Measurements from ENCODE around the gene NRF1. TPM values are rescaled to one million over a fixed set of nuclear protein-coding genes. Genes with fewer than 3 reads are reported as not detected.

Gene NRF1
- total and polyA plus RNA-seq, 10 donors, result 6.7 to 27.9 (median 20.9) TPM

DNA sequence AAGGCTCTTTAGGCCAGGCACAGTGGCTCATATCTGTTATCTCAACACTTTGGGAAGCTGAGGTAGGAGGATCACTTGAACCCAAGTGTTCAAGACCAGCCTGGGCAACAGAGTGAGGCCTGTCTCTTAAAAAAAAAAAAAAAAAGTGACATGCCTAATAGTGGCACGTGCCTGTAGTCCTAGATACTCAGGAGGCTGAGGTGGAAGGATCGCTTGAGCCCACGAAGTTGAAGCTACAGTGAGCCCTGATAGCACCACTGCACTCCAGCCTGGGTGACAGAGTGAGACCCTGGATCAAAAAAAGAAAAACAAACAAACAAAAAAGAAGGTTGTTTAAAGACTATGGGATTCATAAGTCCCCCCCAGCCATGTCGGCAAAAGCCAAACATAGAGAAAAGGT, 42.2 kb upstream of the NRF1 start:
- TF ChIP-seq, protein P1, sequence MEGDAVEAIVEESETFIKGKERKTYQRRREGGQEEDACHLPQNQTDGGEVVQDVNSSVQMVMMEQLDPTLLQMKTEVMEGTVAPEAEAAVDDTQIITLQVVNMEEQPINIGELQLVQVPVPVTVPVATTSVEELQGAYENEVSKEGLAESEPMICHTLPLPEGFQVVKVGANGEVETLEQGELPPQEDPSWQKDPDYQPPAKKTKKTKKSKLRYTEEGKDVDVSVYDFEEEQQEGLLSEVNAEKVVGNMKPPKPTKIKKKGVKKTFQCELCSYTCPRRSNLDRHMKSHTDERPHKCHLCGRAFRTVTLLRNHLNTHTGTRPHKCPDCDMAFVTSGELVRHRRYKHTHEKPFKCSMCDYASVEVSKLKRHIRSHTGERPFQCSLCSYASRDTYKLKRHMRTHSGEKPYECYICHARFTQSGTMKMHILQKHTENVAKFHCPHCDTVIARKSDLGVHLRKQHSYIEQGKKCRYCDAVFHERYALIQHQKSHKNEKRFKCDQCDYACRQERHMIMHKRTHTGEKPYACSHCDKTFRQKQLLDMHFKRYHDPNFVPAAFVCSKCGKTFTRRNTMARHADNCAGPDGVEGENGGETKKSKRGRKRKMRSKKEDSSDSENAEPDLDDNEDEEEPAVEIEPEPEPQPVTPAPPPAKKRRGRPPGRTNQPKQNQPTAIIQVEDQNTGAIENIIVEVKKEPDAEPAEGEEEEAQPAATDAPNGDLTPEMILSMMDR (IDR thresholded peaks at IDR 0.05 in 8 of 11, conservative IDR thresholded peaks at IDR 0.05 in 3 of 11), result no peak
- TF ChIP-seq POLR2A (IDR thresholded peaks at IDR 0.05) (no peak), POLR2AphosphoS5 (IDR thresholded peaks at IDR 0.05) (no peak)
- H3K4me1 ChIP-seq, result peaks cover 0 to 4% (median 0%) of the 10 kb centered on the region in 6 donors
- DNase-seq, result no peak
- no peak overlapping the region for H3K27ac ChIP-seq
- intact Hi-C loops (cut with DNase I; ENCODE audit: low total_unique reads), result no loop called here
- H3K27me3 ChIP-seq (replicated peaks in 1 of 7), result peaks cover 0 to 6% (median 0%) of the 10 kb centered on the region in 7 donors
- H3K4me3 ChIP-seq, result no peak overlapping the region
- H3K36me3 ChIP-seq, result no peaks in the 10 kb centered on the region
- H3K9me3 ChIP-seq, result peaks cover 0 to 5% (median 0%) of the 10 kb centered on the region in 8 donors
- WGBS, 5 donors, result 77 to 85% (median 83%) methylated on average over 4 of the region's 4 CpGs

DNA sequence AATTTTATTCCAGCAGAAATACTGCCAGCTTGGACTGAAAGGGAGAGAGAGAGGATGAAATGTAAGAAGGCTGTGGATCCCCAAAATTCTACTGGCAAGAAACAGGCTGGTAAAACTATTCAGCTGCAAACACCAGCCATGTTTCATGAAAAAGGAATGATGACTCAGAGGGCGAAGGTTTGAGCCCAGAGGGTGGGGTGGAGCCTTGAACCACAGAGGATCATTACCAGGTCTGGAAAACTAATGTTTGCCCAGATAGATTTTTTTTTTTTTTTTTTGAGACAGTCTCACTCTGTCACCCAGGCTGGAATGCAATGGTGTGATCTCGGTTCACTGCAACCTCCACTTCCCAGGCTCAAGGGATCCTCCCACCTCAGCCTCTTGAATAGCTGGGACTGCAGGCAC, 41.7 kb upstream of the NRF1 start:
- Histone ChIP-seq H3K4me1 (peaks cover 0 to 4% (median 0%) of the 10 kb centered on the region in 6 donors), H3K4me3 (no peak overlapping the region), H3K27me3 (replicated peaks in 1 of 7) (peaks cover 0 to 3% (median 0%) of the 10 kb centered on the region in 7 donors), H3K27ac (no peak overlapping the region), H3K36me3 (no peaks in the 10 kb centered on the region), H3K9me3 (peaks cover 0 to 5% (median 0%) of the 10 kb centered on the region in 8 donors)
- intact Hi-C loops (cut with DNase I; ENCODE audit: low total_unique reads), result no loop called here
- DNase-seq, result no peak
- WGBS, 5 donors, result 83 to 91% (median 87%) methylated on average over 2 of the region's 2 CpGs
- TF ChIP-seq POLR2A (IDR thresholded peaks at IDR 0.05) (no peak), POLR2AphosphoS5 (IDR thresholded peaks at IDR 0.05) (no peak)
- TF ChIP-seq, protein P1 (IDR thresholded peaks at IDR 0.05 in 8 of 11, conservative IDR thresholded peaks at IDR 0.05 in 3 of 11), result no peak

DNA sequence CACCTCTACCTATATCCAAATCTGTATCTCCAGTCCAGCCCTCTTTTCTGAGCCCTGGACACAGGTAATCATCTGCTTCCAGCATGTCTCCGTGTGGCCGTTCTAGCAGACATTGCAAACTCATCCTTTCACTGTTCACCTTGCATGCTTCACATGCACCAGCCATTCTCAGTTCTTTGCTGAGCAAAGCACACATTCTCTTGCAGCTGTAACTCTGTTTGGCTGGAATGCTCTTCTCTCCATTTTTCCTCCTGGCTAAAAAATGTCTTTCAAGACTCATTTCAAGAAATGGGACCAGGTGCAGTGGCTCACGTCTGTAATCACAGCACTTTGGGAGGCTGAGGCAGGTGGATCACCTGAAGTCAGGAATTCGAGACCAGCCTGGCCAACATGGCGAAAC, 40.3 kb upstream of the NRF1 start:
- intact Hi-C loops (cut with DNase I; ENCODE audit: low total_unique reads), result no loop called here
- TF ChIP-seq, protein P1 (IDR thresholded peaks at IDR 0.05 in 8 of 11, conservative IDR thresholded peaks at IDR 0.05 in 3 of 11), result no peak
- no peak for TF ChIP-seq POLR2AphosphoS5 (IDR thresholded peaks at IDR 0.05)
- TF ChIP-seq POLR2A (IDR thresholded peaks at IDR 0.05), result no peak

DNA sequence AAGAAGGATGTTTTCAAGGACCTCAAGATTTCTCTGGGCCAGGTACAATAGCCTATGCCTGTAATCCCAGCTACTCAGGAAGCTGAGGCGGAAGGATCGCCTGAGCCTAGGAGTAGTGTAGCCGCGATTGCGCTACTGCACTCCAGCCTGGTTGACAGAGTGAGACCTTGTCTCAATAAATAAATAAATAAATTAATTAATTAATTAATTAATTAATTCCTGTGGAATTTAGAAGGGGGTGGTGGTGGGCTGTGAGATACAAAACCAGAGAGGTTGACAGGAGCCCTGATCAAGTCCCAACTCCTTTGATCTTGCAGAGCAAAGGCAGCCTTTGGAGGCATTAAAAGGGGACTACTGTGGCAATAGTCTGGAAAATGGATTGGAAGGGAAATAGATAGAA, 39.3 kb upstream of the NRF1 start:
- no peak for DNase-seq
- intact Hi-C loops (cut with DNase I; ENCODE audit: low total_unique reads), result no loop called here
- 95 to 99% (median 97%) methylated on average over 5 of the region's 5 CpGs for WGBS, 5 donors
- Histone ChIP-seq H3K4me1 (no peaks in the 10 kb centered on the region), H3K4me3 (no peak overlapping the region), H3K27ac (no peak overlapping the region), H3K9me3 (peaks cover 0 to 8% (median 0%) of the 10 kb centered on the region in 8 donors), H3K36me3 (no peaks in the 10 kb centered on the region), H3K27me3 (replicated peaks in 1 of 7) (peaks cover 0 to 3% (median 0%) of the 10 kb centered on the region in 7 donors)
- TF ChIP-seq POLR2A (IDR thresholded peaks at IDR 0.05) (no peak), POLR2AphosphoS5 (IDR thresholded peaks at IDR 0.05) (no peak)
- TF ChIP-seq, protein P1 (IDR thresholded peaks at IDR 0.05 in 8 of 11, conservative IDR thresholded peaks at IDR 0.05 in 3 of 11), result no peak

More for the DNA sequence above, 40.3 kb upstream of the NRF1 start:
- H3K4me1 ChIP-seq, result peaks cover 0 to 1% (median 0%) of the 10 kb centered on the region in 6 donors
- H3K27ac ChIP-seq, result no peak overlapping the region
- peaks cover 0 to 5% (median 0%) of the 10 kb centered on the region in 8 donors for H3K9me3 ChIP-seq
- no peak for DNase-seq
- H3K36me3 ChIP-seq, result no peaks in the 10 kb centered on the region
- 90 to 93% (median 92%) methylated on average over 5 of the region's 5 CpGs for WGBS, 5 donors
- H3K27me3 ChIP-seq (replicated peaks in 1 of 7), result peaks cover 0 to 3% (median 0%) of the 10 kb centered on the region in 7 donors
- H3K4me3 ChIP-seq, result no peak overlapping the region
